GM03348 (cell line): ENCODE results near the gene KCTD2.
"Not testable (repeated sequence)": the region's sequence is repeated elsewhere in the genome, so short reads cannot be mapped to it uniquely, and the experiment has no call there.

Experiments used
- DNase-seq: peaks from one replicate; pipeline ENCODE4 v3.0.0; 2012; ENCODE audit warnings: low spot score

Gene KCTD2

DNA sequence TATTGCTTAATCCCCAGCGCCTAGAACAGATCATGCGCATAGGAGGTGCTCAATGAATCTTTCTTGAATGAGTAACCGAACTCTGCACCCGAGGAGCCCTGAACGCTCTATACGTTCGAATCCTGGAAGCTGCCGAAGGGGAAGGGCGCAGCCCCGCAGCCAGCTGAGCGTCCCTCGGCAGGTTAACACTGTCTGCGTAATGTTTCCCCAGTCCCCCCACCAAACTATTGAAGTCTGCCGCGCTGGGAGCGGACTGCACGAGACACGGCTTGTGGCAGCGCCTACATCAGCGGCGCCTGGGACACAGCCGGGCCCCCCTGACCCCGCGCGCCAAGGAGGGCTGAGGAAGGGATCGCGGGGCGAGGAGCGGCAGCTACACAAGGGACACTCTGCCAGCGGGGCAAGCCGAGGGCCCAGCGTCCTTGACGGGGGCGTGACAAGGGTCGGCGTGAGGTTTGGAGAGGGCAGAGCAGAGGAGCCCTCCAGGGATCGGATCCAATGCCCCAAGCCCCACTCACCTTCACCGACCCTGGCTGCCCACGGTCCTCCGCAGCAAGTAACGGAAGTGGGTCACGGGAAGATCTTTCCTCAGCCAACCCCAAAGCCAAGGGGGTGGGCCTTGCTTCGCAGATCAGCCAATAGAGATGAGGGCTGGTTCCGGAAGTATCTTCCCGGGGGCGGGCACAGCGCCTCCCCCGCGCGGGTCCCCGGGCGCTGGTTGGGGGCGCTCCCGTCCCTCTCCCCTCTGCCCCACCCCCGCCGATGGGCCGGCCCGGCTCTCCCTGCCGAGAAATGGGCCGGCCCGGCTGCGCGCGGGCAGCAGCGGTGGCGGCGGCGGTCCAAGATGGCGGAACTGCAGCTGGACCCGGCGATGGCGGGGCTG lies at the start of gene KCTD2, which contains the start of gene ATP5PD:
Gene KCTD2, plus strand, starts transcription at position 819 of the 883 bp plus-strand sequence. Its CDS starts 26 bp downstream, at position 845.
Gene ATP5PD, minus strand, starts transcription at position 563 of the 883 bp plus-strand sequence. CDS start 4,319 bp downstream, outside the sequence.
- DNase-seq: peak; percentile 99

- no peak for DNase-seq
These were observed 48.2 kb upstream of the KCTD2 start for GRCh38 chr17:74998783-74999182.

DNA sequence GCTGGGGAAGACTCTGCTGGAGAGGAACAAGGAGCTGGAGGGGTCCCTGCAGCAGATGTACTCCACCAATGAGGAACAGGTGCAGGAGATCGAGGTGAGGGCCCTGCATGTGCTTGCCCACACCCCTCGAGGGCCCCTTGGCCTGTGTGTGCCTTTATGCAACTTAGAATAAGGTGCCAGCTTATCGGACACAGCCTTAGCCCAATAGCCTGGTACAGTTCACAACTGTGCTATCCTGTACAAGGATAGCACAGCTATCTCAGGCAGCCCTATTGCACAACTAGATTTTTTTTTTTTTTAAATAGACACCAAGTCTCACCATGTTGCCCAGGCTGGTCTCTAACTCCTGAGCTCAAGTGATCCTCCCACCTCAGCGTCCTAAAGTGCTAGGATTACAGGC lies 47.5 kb upstream of the KCTD2 start:
- DNase-seq: no peak

DNA sequence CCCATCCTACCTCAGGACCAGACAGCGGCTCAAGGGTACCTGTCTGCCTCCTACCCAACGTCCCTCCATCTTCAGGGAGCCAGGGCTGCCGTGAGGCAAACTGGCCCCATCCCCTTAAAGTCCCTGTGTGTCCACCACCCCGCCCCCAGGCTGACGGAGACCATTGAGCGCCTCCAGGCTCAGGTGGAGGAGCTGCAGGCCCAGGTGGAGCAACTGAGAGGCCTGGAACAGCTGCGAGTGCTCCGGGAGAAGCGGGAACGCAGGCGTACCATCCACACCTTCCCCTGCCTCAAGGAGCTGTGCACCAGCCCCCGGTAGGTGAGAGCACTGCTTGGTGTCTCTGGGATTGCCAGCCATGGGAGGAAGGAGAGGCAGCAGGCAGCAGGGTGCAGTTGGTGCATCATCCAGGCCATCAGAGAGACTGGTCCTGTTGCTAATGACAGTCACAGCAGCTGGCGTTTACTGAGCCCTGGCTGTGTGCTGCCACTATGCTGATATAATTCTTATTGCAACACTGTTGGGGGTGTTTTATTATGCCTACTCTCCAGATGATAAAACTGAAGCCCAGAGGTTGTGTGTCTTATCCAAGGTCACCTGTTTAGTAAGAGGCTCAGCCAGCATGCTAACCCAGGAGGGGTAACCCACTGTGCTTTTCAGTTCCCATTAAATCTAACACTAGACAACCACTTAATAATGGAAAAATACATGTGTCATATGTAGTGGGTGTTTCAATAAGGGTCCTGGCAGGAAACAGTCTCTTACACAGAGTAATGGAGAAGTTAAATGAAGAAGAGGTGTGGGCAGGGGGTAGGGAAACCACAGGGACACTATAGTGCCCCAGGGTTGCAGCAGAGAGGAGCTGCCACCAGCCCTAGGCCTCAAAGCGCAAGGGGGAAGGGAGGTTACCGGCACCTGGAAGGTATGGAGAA lies 44.8 kb upstream of the KCTD2 start:
- no peak for DNase-seq

- no peak for DNase-seq
These were observed 43.7 kb upstream of the KCTD2 start for GRCh38 chr17:75003070-75003956.

DNA sequence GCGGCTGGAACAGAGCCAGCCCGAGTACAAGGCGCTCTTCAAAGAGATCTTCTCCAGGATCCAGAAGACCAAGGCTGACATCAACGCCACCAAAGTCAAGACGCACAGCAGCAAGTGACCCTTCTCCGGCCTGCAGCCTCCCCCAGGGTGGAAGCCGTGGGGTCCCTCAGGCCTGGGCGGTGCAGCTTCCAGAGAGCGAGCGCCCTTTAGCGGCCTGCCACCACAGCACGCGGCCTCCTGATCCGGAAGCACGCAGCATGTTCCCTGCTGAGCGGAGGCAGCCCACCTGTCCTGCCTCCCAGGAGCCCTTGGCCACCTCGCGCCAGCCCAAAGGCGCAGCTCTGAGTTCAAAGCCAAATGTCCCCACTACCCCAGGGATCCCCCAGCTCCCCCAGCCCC lies 43.1 kb upstream of the KCTD2 start:
- no peak for DNase-seq

GRCh38 chr17:75004371-75004770 lies 42.7 kb upstream of the KCTD2 start:
- no peak for DNase-seq

DNA sequence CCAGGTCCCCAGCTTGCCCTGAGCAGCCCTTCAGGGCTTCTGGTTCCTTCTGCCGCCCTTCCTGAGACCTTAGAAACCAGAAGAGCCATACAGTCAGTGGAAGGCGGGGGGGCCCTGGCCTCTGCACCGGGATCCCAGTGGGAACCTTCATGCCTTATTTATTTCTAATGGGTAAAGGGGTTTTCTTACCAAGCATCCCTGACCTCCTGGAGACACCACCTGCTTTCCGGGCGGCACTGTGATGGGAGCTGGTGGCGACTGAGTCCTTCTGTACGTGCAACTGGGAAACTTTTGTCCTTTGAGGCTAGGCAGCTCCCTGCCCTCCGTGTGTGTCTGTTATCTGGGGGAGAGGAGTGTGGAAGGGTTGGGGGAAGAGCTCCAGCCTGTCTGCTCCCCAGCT lies 41.7 kb upstream of the KCTD2 start:
- DNase-seq: no peak

- not testable (repeated sequence) for DNase-seq
These were observed 40.9 kb upstream of the KCTD2 start for GRCh38 chr17:75006084-75006483.

- DNase-seq: no peak
These were observed 40.4 kb upstream of the KCTD2 start for GRCh38 chr17:75006653-75007052.

DNA sequence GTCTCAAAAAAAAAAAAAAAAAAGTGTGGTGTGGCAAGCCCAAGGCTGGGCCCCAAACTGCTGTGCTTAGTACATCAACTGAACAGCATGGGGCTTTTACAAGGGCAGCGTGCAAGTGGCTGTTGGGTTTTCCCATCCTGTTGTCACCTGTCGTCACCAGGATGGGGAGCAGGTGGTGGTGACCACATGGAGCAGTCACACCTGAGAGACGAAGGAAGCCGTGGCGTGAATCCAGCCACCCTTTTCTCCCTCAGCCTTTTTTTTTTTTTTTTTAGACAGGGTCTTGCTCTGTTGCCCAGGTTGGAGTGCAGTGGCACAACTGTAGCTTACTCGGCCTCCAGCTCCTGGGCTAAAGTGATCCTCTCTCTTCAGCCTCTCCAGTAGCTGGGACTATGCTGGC lies 38.7 kb upstream of the KCTD2 start:
- DNase-seq: no peak

GRCh38 chr17:75009139-75009724 lies 37.8 kb upstream of the KCTD2 start:
- DNase-seq: no peak

GRCh38 chr17:75010683-75011400 lies 36.2 kb upstream of the KCTD2 start:
- no peak for DNase-seq

DNA sequence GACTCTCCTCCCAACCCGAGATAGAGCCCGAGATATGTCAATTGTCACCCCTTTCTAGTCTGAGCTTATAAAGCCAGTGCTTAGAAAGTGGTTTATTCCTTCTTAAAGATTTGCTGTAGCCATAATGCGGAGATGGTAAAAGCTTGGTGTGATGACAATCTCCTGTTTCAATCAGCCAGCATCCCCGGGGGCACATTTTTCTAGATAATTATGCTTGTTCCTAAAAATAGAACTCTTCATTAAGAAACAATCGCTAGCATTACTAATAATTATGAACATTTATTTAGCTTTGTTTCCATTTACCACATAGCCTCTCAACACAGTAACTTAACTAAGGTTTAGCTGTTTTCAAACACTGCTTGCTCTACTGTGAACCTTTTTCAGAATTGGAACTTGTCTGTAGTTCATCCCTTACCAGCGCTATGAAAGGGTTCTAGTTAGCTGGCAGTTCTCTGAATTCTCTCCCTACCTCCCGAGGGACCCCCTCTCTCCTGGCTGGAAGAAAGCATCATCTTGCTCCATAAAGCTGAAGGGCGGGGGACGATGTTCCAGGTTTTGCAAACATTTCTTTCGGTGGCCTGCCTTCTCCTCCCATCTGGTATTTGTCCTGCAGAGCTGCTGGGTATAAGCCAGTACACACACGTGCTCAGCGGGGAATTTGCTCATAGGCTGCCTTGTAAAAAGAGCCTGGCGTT lies 35.5 kb upstream of the KCTD2 start:
- DNase-seq: peak; percentile 82

DNA sequence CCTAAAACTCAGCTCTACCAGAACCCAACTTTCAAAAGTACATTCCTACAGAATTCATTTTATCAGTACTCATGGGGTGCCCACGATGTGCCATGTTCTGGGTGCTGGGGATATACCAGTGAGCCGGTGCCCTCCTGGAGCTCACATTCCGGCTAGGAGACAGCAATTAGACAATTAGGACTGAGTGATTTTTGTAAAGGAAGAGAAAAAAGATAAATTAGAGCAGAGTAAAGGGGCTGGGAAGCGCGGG lies 35.0 kb upstream of the KCTD2 start:
- DNase-seq: no peak

DNA sequence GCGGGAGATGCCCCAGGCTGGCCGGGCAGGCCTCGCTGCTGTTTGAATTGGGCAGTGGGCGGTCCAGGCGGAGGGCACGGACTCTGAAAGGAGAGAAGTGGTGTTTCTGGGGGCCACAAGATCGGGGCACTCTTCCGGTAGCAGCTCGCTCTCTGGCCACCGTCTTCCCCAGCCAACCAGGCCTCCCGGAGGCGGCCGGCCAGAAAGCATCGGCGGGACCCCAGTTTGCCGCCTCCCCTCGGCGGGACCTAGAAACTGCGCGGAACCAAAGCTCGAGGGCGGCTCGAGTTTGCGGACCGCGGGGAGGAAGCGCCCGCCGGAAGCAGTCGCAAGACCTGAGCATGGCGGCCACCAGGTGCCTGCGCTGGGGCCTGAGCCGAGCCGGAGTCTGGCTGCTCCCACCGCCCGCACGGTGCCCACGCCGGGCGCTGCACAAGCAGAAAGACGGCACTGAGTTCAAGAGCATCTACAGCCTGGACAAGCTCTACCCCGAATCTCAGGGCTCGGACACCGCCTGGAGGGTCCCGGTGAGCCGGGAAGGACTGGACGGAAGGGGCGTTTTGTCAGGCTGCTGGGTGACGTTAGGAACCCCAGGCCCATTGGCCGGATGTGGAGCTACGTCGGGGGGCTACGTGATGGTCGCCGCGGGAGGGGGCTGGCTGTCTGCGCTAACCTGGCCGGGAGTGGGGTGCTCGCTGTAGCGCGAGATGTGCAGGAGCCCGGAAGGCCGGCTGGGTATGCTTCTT lies 34.5 kb upstream of the KCTD2 start, which contains the start of gene MRPL58:
Gene MRPL58, plus strand, starts transcription at position 325 of the 746 bp plus-strand sequence. Its CDS starts 17 bp downstream, at position 342.
- DNase-seq: peak; percentile 92

- DNase-seq: no peak
These were observed 33.9 kb upstream of the KCTD2 start for GRCh38 chr17:75013092-75013559.

GRCh38 chr17:75019146-75019545 lies 27.9 kb upstream of the KCTD2 start:
- no peak for DNase-seq

- DNase-seq: no peak
These were observed 27.3 kb upstream of the KCTD2 start for GRCh38 chr17:75019710-75020109.
